ENCODE data around the gene GRIN3B. TPM values are rescaled to one million over a fixed set of nuclear protein-coding genes. Genes with fewer than 3 reads are reported as not detected.

GRIN3B gene
- total and polyA plus RNA-seq, 10 of the 15 experiments (the other 5 are each of a cell fraction or from before 2014, with no cell fraction given) = 0.15 TPM; not detected in 9

DNA sequence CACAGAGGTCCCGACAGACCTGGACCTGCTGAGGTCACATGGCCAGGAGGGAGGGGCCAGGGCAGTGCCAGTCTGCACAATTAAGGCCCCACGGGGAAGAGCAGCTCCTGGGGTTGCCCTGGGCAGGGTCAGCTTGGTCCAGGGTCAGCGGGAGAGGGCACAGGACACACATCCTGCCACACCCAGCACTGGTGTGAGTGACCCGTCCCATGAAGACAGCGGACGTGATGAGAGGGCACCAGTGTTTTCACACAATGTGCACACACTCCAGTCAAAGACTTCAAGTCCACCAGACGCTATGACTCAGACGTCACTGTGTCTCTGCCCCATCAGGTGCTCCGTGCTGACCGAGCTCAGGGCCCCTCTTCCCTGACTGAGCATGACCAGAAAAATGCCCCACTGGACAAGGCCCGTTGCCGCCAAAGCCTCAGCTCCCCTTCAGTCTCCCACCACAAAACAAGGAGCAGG, 16.5 kb downstream of the GRIN3B start:
- WGBS (ENCODE audit: insufficient coverage, insufficient replicate concordance, low lambda C conversion rate, missing lambda C conversion rate) = 42% methylated on average over 12 of the region's 12 CpGs
- H3K9me3 ChIP-seq (replicated peaks; ENCODE audit: control insufficient read depth, insufficient read depth, low read length) = no peaks in the 10 kb centered on the region
- TF ChIP-seq, protein P1, sequence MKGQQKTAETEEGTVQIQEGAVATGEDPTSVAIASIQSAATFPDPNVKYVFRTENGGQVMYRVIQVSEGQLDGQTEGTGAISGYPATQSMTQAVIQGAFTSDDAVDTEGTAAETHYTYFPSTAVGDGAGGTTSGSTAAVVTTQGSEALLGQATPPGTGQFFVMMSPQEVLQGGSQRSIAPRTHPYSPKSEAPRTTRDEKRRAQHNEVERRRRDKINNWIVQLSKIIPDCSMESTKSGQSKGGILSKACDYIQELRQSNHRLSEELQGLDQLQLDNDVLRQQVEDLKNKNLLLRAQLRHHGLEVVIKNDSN (IDR thresholded peaks at IDR 0.05; ENCODE audit: borderline replicate concordance, extremely low read length, insufficient read depth, low read depth, low read length) = peak; percentile 43
- TF ChIP-seq, protein P2, sequence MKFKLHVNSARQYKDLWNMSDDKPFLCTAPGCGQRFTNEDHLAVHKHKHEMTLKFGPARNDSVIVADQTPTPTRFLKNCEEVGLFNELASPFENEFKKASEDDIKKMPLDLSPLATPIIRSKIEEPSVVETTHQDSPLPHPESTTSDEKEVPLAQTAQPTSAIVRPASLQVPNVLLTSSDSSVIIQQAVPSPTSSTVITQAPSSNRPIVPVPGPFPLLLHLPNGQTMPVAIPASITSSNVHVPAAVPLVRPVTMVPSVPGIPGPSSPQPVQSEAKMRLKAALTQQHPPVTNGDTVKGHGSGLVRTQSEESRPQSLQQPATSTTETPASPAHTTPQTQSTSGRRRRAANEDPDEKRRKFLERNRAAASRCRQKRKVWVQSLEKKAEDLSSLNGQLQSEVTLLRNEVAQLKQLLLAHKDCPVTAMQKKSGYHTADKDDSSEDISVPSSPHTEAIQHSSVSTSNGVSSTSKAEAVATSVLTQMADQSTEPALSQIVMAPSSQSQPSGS (IDR thresholded peaks at IDR 0.05; ENCODE audit: low read length) = no peak
- H3K36me3 ChIP-seq (ENCODE audit: control insufficient read depth in 2 of 2, insufficient read depth in 2 of 2, low read length in 1 of 2) = peaks cover 3 to 24% of the 10 kb centered on the region in 2 experiments; a peak in 2 of 4 replicates
- no peak overlapping the region for H3K9ac ChIP-seq (ENCODE audit: control insufficient read depth, insufficient read depth, low read length)
- no peak overlapping the region for H3K27ac ChIP-seq (ENCODE audit: control insufficient read depth, insufficient read depth)
- H3K4me3 ChIP-seq = no peak overlapping the region; the same call in 1 of the 2 replicates
- H3K27me3 ChIP-seq (replicated peaks in 1 of 2; ENCODE audit: control insufficient read depth in 2 of 2, insufficient read depth in 2 of 2, low read length in 1 of 2) = no peaks in the 10 kb centered on the region
- no peak overlapping the region for H2AFZ ChIP-seq (ENCODE audit: control insufficient read depth, low read depth, low read length)
- intact Hi-C loops (cut with micrococcal nuclease; ENCODE audit: unreplicated experiment) (no loop called here), in situ Hi-C loops (cut with MboI) (no loop called here)
- RAD21 ChIA-PET (ENCODE audit: unreplicated experiment) = no interaction called here
- peaks cover 67% of the 10 kb centered on the region for H3K79me2 ChIP-seq (ENCODE audit: control insufficient read depth, insufficient read depth, low read length)
- POLR2A ChIA-PET = interaction anchor here (0.6 to 1.5 kb wide), 3 partner anchors 10 to 124 kb away, joined by 3 to 7 read pairs (median 4); partner anchors contain the start of gene CNN2
- FAIRE-seq (no peak), DNase-seq (ENCODE audit: low read depth, low spot score) (no peak), ATAC-seq (no peak)
- SMC1A ChIA-PET (ENCODE audit: uncharacterized antibody, unreplicated experiment) = interaction anchor here (0.7 kb wide), 1 partner anchor 50 kb away, joined by 4 read pairs; the partner anchor contains the start of gene ARHGAP45
- CTCF ChIA-PET = interaction anchor here (0.7 to 0.9 kb wide), 2 partner anchors 9 to 13 kb away, joined by 3 read pairs; partner anchors contain the start of gene CNN2
- H4K20me1 ChIP-seq (ENCODE audit: control insufficient read depth, insufficient read depth) = peaks cover 6% of the 10 kb centered on the region; the same call in 1 of the 2 replicates
- H3K4me2 ChIP-seq (ENCODE audit: control insufficient read depth, insufficient read depth) = peak overlapping the region; percentile 48
- peaks cover 32% of the 10 kb centered on the region for H3K4me1 ChIP-seq (ENCODE audit: control insufficient read depth, insufficient read depth, low read length)
- no TSS peak for BruUV-seq (replicated peaks)

Data from GM12878 (cell line).